Endothelial cell of umbilical vein (primary cell): ENCODE results near the gene FMC1. TPM values are rescaled to one million over a fixed set of nuclear protein-coding genes. Genes with fewer than 3 reads are reported as not detected.

Experiments
- BruUV-seq: library from RNA; stranded (reverse); fragments of 400-500 nt; replicated peaks from 2 replicates; lab custom pipeline; 2021; lab: Mats Ljungman, UMichigan
- CTCF ChIA-PET: fragments of 300-600, 350-600 bp; sonication (Branson Sonifier 250); formaldehyde crosslinking; loops from one replicate; lab custom pipeline; 2021; ENCODE audit warnings: antibody characterized with exemption, inconsistent platforms; lab: Charles Lee
- POLR2A ChIA-PET: fragments of 300-600, 350-600 bp; sonication (Branson Sonifier 250); formaldehyde crosslinking; loops from one replicate; lab custom pipeline; 2021; ENCODE audit warnings: antibody characterized with exemption, inconsistent platforms; lab: Charles Lee
- DNase-seq: peaks from one replicate; pipeline ENCODE4 v3.0.0-alpha.2; 2011; ENCODE audit warnings: low read depth, low spot score
- FAIRE-seq: peaks from 2 replicates; lab custom pipeline; 2011; peaks lifted over from hg19 to GRCh38; lab: Jason Lieb, UNC
- H2AFZ ChIP-seq: 2 replicates; pipeline ENCODE4 v1.6.0; 2012; ENCODE audit warnings: low read depth, low read length, control low read depth, inconsistent platforms
- H3K27ac ChIP-seq: 2 replicates; pipeline ENCODE4 v1.5.1; 2011; ENCODE audit warnings: low read depth, mild to moderate bottlenecking, control low read depth, low read length, moderate library complexity; ENCODE audit not compliant: insufficient read depth
- H3K27me3 ChIP-seq, 2 experiments: 2 replicates each; pipeline versions ENCODE4 v1.6.0 to v1.6.1; 2011; ENCODE audit warnings: low read length in 2 of 2, mixed read lengths in 1 of 2; ENCODE audit not compliant: control insufficient read depth in 2 of 2, insufficient read depth in 2 of 2
- H3K36me3 ChIP-seq, 2 experiments: 2 replicates in 1 of 2; 3 replicates in 1 of 2; pipeline ENCODE4 v1.5.1; 2011; ENCODE audit warnings: low read length in 2 of 2, mild to moderate bottlenecking in 1 of 2, moderate library complexity in 1 of 2; ENCODE audit not compliant: control insufficient read depth in 2 of 2, insufficient read depth in 2 of 2; ENCODE audit errors: extremely low read depth in 1 of 2
- H3K4me1 ChIP-seq: 3 replicates; pipeline ENCODE4 v1.5.1; 2011; ENCODE audit warnings: mild to moderate bottlenecking, low read length; ENCODE audit not compliant: control insufficient read depth, insufficient read depth; ENCODE audit errors: extremely low read depth
- H3K4me2 ChIP-seq: 2 replicates; pipeline ENCODE4 v1.6.1; 2011; ENCODE audit warnings: low read length, control low read depth, mixed read lengths; ENCODE audit not compliant: insufficient read depth
- H3K4me3 ChIP-seq, 3 experiments: fragments of 200-600 bp in 1 of 3; sonication (generic), shearing (Covaris generic) in 1 of 3; replicated peaks in 1 of 3; 2 replicates each; pipeline ENCODE4 v1.5.1; 2011 to 2016; ENCODE audit warnings: control low read depth in 3 of 3, low read length in 3 of 3, mild to moderate bottlenecking in 2 of 3, inconsistent platforms in 1 of 3, low read depth in 1 of 3, moderate library complexity in 1 of 3; ENCODE audit not compliant: insufficient read depth in 1 of 3
- H3K79me2 ChIP-seq: 2 replicates; pipeline ENCODE4 v1.6.0; 2012; ENCODE audit warnings: low read length, inconsistent platforms; ENCODE audit not compliant: control insufficient read depth, insufficient read depth
- H3K9ac ChIP-seq: replicated peaks from 2 replicates; pipeline ENCODE3; 2011; ENCODE audit warnings: low read length, control low read depth; ENCODE audit not compliant: insufficient read depth; ENCODE audit errors: extremely low read depth
- H3K9me1 ChIP-seq: replicated peaks from 3 replicates; pipeline ENCODE4 v1.6.0; 2011; ENCODE audit warnings: mild to moderate bottlenecking, low read length; ENCODE audit not compliant: control insufficient read depth, insufficient read depth; ENCODE audit errors: extremely low read depth
- H3K9me3 ChIP-seq: replicated peaks from 2 replicates; pipeline ENCODE4 v1.5.1; 2012; ENCODE audit warnings: low read length, inconsistent platforms; ENCODE audit not compliant: control insufficient read depth, insufficient read depth
- H4K20me1 ChIP-seq: replicated peaks from 2 replicates; pipeline ENCODE3; 2011; ENCODE audit warnings: mild to moderate bottlenecking, low read length; ENCODE audit not compliant: control insufficient read depth, insufficient read depth; ENCODE audit errors: extremely low read depth
- EZH2 ChIP-seq: IDR thresholded peaks from 2 replicates; pipeline ENCODE4 v1.6.1; 2012; ENCODE audit warnings: borderline replicate concordance, low read depth, mild to moderate bottlenecking, moderate library complexity, low read length, inconsistent platforms; ENCODE audit not compliant: severe bottlenecking
- FOS ChIP-seq: IDR thresholded peaks from 2 replicates; pipeline ENCODE4 v1.6.1; 2011; ENCODE audit warnings: mild to moderate bottlenecking, low read length, moderate library complexity, borderline replicate concordance; ENCODE audit not compliant: insufficient read depth
- GATA2 ChIP-seq: IDR thresholded peaks from 2 replicates; pipeline ENCODE4 v1.7.0; 2011; ENCODE audit warnings: low read depth, mild to moderate bottlenecking, moderate library complexity, mixed read lengths, low read length; ENCODE audit not compliant: insufficient read length, insufficient read depth
- JUN ChIP-seq: IDR thresholded peaks from 2 replicates; pipeline ENCODE4 v1.6.1; 2011; ENCODE audit warnings: borderline replicate concordance, low read depth; ENCODE audit not compliant: insufficient read length, insufficient read depth
- MAX ChIP-seq: IDR thresholded peaks from 2 replicates; pipeline ENCODE4 v1.6.1; 2011; ENCODE audit not compliant: insufficient read depth, insufficient read length
- MYC ChIP-seq: IDR thresholded peaks from one replicate; pipeline ENCODE4 v1.6.1; 2011; ENCODE audit warnings: mild to moderate bottlenecking, low read depth, low read length
- POLR2A ChIP-seq: IDR thresholded peaks from 2 replicates; pipeline ENCODE4 v1.6.1; 2012; ENCODE audit warnings: low read depth, mild to moderate bottlenecking, control low read depth, low read length
- POLR2AphosphoS5 ChIP-seq: IDR thresholded peaks from 2 replicates; pipeline ENCODE4 v1.6.1; 2012; ENCODE audit warnings: low read depth, mild to moderate bottlenecking, control low read depth, low read length, moderate library complexity; ENCODE audit not compliant: insufficient read depth
- dilution Hi-C: fragments of 300-500 bp; cut with MboI; formaldehyde crosslinking; loops from one replicate; pipeline ENCODE4 v1.15.0; 2019; ENCODE audit warnings: low sequenced_read_pairs; ENCODE audit not compliant: extremely low pct_ligation_motif_present
- intact Hi-C: fragments of 100-400 bp; cut with micrococcal nuclease; formaldehyde crosslinking; loops from one replicate; pipeline ENCODE4 v1.10.0; 2022
- polyA plus RNA-seq, 4 experiments: library from polyadenylated mRNA; depleted of rRNA in 3 of 4; stranded (reverse) in 3 of 4; unstranded in 1 of 4; fragments of >200 nt; gene quantifications; 2 replicates each; pipeline versions ENCODE4 v1.2.1 to v1.2.3, GENCODE V29; 2011 to 2012; ENCODE audit warnings: missing spikeins in 1 of 4
- total RNA-seq: library from RNA; stranded (reverse); gene quantifications from 2 replicates; pipeline ENCODE4 v1.2.3, GENCODE V29; 2021
- TF ChIP-seq, protein P1 (sequence below), 2 donors: IDR thresholded peaks; 1 replicate in 1 of 2; 2 replicates in 1 of 2; pipeline ENCODE4 v1.5.1; 2011; ENCODE audit warnings: low read length in 2 of 2, mild to moderate bottlenecking in 2 of 2, moderate library complexity in 2 of 2, control low read depth in 1 of 2, inconsistent platforms in 1 of 2, low read depth in 1 of 2; ENCODE audit not compliant: insufficient read depth in 1 of 2; ENCODE audit errors: extremely low read depth in 1 of 2

Gene FMC1
- total and polyA plus RNA-seq, 2 donors (not counting 3 experiments of a cell fraction or from before 2014, with no cell fraction given), result 10.7 to 23.5 TPM

DNA sequence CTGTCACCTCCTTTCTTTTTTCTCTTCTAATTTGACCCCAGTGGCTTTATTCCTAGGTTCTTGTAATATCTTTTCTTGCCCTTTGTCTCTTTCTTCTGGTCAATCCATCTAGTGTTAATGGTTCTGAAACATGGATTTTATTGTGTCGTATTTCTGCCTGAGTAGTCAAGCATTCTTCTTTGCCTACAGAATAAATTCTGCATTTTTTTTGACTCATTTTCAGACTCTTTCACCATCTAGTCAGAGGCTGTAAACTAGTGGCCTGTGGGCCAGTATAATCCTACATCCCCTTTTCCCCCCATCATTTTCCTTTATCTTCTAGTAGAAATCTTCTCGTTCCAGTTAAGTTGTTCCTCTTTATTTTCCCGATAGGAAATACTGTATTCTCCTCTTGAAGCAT, 48.0 kb downstream of the FMC1 start:
- Histone ChIP-seq H3K27ac (no peak overlapping the region), H3K4me2 (no peak overlapping the region), H3K9ac (no peak overlapping the region), H3K4me1 (no peaks in the 10 kb centered on the region), H3K79me2 (peaks cover 71% of the 10 kb centered on the region), H4K20me1 (no peaks in the 10 kb centered on the region), H3K4me3 (no peak overlapping the region), H3K36me3 (peaks cover 2 to 6% of the 10 kb centered on the region in 2 experiments), H2AFZ (no peak overlapping the region), H3K27me3 (no peaks in the 10 kb centered on the region), H3K9me3 (no peaks in the 10 kb centered on the region), H3K9me1 (no peaks in the 10 kb centered on the region)
- DNase-seq (no peak), FAIRE-seq (no peak)
- TF ChIP-seq POLR2A, result no peak
- TF ChIP-seq EZH2, result no peak
- TF ChIP-seq GATA2, result no peak
- TF ChIP-seq POLR2AphosphoS5, result no peak
- TF ChIP-seq MAX, result no peak
- TF ChIP-seq MYC, result no peak
- ChIA-PET POLR2A (no interaction called here), CTCF (interaction anchor here (0.6 kb wide), 1 partner anchor 57 kb away, joined by 3 read pairs; no protein-coding TSS in a partner anchor)
- BruUV-seq, result no TSS peak
- intact Hi-C loops, result no loop called here
- dilution Hi-C loops, result no loop called here

- Histone ChIP-seq H3K27me3 (no peaks in the 10 kb centered on the region), H3K9ac (no peak overlapping the region), H3K36me3 (peaks cover 2 to 11% of the 10 kb centered on the region in 2 experiments), H3K4me2 (no peak overlapping the region), H3K27ac (no peak overlapping the region), H2AFZ (no peak overlapping the region), H3K4me1 (no peaks in the 10 kb centered on the region), H4K20me1 (peaks cover 3% of the 10 kb centered on the region), H3K4me3 (no peak overlapping the region), H3K9me3 (no peaks in the 10 kb centered on the region), H3K79me2 (peaks cover 74% of the 10 kb centered on the region), H3K9me1 (no peaks in the 10 kb centered on the region)
- dilution Hi-C loops, result no loop called here
- FAIRE-seq (no peak), DNase-seq (no peak)
- BruUV-seq, result no TSS peak
- intact Hi-C loops, result no loop called here
- ChIA-PET CTCF (interaction anchor here (0.6 kb wide), 1 partner anchor 57 kb away, joined by 3 read pairs; no protein-coding TSS in a partner anchor), POLR2A (no interaction called here)
- TF ChIP-seq GATA2 (no peak), MYC (no peak), POLR2AphosphoS5 (no peak), FOS (no peak), POLR2A (no peak), EZH2 (no peak), MAX (no peak), JUN (no peak)
- TF ChIP-seq, protein P1, sequence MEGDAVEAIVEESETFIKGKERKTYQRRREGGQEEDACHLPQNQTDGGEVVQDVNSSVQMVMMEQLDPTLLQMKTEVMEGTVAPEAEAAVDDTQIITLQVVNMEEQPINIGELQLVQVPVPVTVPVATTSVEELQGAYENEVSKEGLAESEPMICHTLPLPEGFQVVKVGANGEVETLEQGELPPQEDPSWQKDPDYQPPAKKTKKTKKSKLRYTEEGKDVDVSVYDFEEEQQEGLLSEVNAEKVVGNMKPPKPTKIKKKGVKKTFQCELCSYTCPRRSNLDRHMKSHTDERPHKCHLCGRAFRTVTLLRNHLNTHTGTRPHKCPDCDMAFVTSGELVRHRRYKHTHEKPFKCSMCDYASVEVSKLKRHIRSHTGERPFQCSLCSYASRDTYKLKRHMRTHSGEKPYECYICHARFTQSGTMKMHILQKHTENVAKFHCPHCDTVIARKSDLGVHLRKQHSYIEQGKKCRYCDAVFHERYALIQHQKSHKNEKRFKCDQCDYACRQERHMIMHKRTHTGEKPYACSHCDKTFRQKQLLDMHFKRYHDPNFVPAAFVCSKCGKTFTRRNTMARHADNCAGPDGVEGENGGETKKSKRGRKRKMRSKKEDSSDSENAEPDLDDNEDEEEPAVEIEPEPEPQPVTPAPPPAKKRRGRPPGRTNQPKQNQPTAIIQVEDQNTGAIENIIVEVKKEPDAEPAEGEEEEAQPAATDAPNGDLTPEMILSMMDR (IDR thresholded peaks at IDR 0.05; ENCODE audit: extremely low read depth in 1 of 2, insufficient read depth in 1 of 2, low read depth in 1 of 2, low read length in 2 of 2), result no peak
These were observed 48.6 kb downstream of the FMC1 start for GRCh38 chr7:139389774-139390173.
